Measurements from ENCODE around the gene ITGAD. TPM values are rescaled to one million over a fixed set of nuclear protein-coding genes. Genes with fewer than 3 reads are reported as not detected.

Gene ITGAD
- total and polyA plus RNA-seq, 2 experiments from 2014 or later = not detected

Other genes with a start within 250 kb of the ITGAD start
- gene PRSS36, start 243.3 kb upstream of the ITGAD start, total RNA-seq (2014; rRNA removed; shearing (Covaris generic)) = 1.3 and 1.4 TPM in 2 replicates
- 0.91 and 1.4 TPM in 2 replicates for gene PRSS36, start 243.3 kb upstream of the ITGAD start, polyA plus RNA-seq (2016; fragmentation: Nextera tagmentation; extraction: Ambion mirVana)
- 213 and 247 TPM in 2 replicates for gene FUS, start 213.2 kb upstream of the ITGAD start, total RNA-seq (2014; rRNA removed; shearing (Covaris generic))
- gene FUS, start 213.2 kb upstream of the ITGAD start, polyA plus RNA-seq (2016; fragmentation: Nextera tagmentation; extraction: Ambion mirVana) = 528 and 553 TPM in 2 replicates
- gene PYCARD, start 190.6 kb upstream of the ITGAD start, total RNA-seq (2014; rRNA removed; shearing (Covaris generic)) = 25.7 and 54.0 TPM in 2 replicates
- 53.1 and 56.7 TPM in 2 replicates for gene PYCARD, start 190.6 kb upstream of the ITGAD start, polyA plus RNA-seq (2016; fragmentation: Nextera tagmentation; extraction: Ambion mirVana)
- 1.1 and 1.3 TPM in 2 replicates for gene TRIM72, start 179.2 kb upstream of the ITGAD start, total RNA-seq (2014; rRNA removed; shearing (Covaris generic))
- 0.54 and 0.81 TPM in 2 replicates for gene TRIM72, start 179.2 kb upstream of the ITGAD start, polyA plus RNA-seq (2016; fragmentation: Nextera tagmentation; extraction: Ambion mirVana)
- not detected in 2 replicates for gene PYDC1, start 176.2 kb upstream of the ITGAD start, total RNA-seq (2014; rRNA removed; shearing (Covaris generic))
- 1.8 and 3.0 TPM in 2 replicates for gene PYDC1, start 176.2 kb upstream of the ITGAD start, polyA plus RNA-seq (2016; fragmentation: Nextera tagmentation; extraction: Ambion mirVana)
- gene ITGAM, start 133.4 kb upstream of the ITGAD start, total RNA-seq (2014; rRNA removed; shearing (Covaris generic)) = 0.14 TPM in 1 of 2 replicates, not detected in the other
- gene ITGAM, start 133.4 kb upstream of the ITGAD start, polyA plus RNA-seq (2016; fragmentation: Nextera tagmentation; extraction: Ambion mirVana) = 0.03 and 0.52 TPM in 2 replicates
- 0.12 TPM in 1 of 2 replicates, not detected in the other for gene ITGAX, start 38.2 kb upstream of the ITGAD start, total RNA-seq (2014; rRNA removed; shearing (Covaris generic))
- gene ITGAX, start 38.2 kb upstream of the ITGAD start, polyA plus RNA-seq (2016; fragmentation: Nextera tagmentation; extraction: Ambion mirVana) = not detected in 2 replicates
- gene COX6A2, start 35.0 kb downstream of the ITGAD start, total RNA-seq (2014; rRNA removed; shearing (Covaris generic)) = not detected in 2 replicates
- 4.7 and 6.0 TPM in 2 replicates for gene COX6A2, start 35.0 kb downstream of the ITGAD start, polyA plus RNA-seq (2016; fragmentation: Nextera tagmentation; extraction: Ambion mirVana)
- 0.35 TPM in 1 of 2 replicates, not detected in the other for gene ZNF843, start 49.5 kb downstream of the ITGAD start, total RNA-seq (2014; rRNA removed; shearing (Covaris generic))
- gene ZNF843, start 49.5 kb downstream of the ITGAD start, polyA plus RNA-seq (2016; fragmentation: Nextera tagmentation; extraction: Ambion mirVana) = not detected in 2 replicates
- gene ARMC5, start 66.2 kb downstream of the ITGAD start, total RNA-seq (2014; rRNA removed; shearing (Covaris generic)) = 10.2 and 11.3 TPM in 2 replicates
- 5.9 and 7.5 TPM in 2 replicates for gene ARMC5, start 66.2 kb downstream of the ITGAD start, polyA plus RNA-seq (2016; fragmentation: Nextera tagmentation; extraction: Ambion mirVana)
- gene TGFB1I1, start 78.8 kb downstream of the ITGAD start, total RNA-seq (2014; rRNA removed; shearing (Covaris generic)) = 4.1 and 4.2 TPM in 2 replicates
- 3.7 and 4.2 TPM in 2 replicates for gene TGFB1I1, start 78.8 kb downstream of the ITGAD start, polyA plus RNA-seq (2016; fragmentation: Nextera tagmentation; extraction: Ambion mirVana)
- 0.66 and 0.76 TPM in 2 replicates for gene SLC5A2, start 89.8 kb downstream of the ITGAD start, total RNA-seq (2014; rRNA removed; shearing (Covaris generic))
- gene SLC5A2, start 89.8 kb downstream of the ITGAD start, polyA plus RNA-seq (2016; fragmentation: Nextera tagmentation; extraction: Ambion mirVana) = 3.6 and 7.3 TPM in 2 replicates
- 26.5 and 36.1 TPM in 2 replicates for gene RUSF1, start 115.1 kb downstream of the ITGAD start, total RNA-seq (2014; rRNA removed; shearing (Covaris generic))
- gene RUSF1, start 115.1 kb downstream of the ITGAD start, polyA plus RNA-seq (2016; fragmentation: Nextera tagmentation; extraction: Ambion mirVana) = 8.4 and 8.9 TPM in 2 replicates
- not detected in 2 replicates for gene AHSP, start 134.6 kb downstream of the ITGAD start, total RNA-seq (2014; rRNA removed; shearing (Covaris generic))
- gene AHSP, start 134.6 kb downstream of the ITGAD start, polyA plus RNA-seq (2016; fragmentation: Nextera tagmentation; extraction: Ambion mirVana) = 2.0 and 2.1 TPM in 2 replicates

Measured in GM23338 (cell line).